UCSD-AML1 (cell line): Measurements from ENCODE around the gene MYH10.
A peak's percentile ranks its signal among the peaks of the same experiment; 100 is the strongest.

Experiments used
- DNase-seq: peaks from one replicate; lab custom pipeline; 2025; ENCODE audit not compliant: unreplicated experiment; lab: John Stamatoyannopoulos, UW

The MYH10 gene

DNA sequence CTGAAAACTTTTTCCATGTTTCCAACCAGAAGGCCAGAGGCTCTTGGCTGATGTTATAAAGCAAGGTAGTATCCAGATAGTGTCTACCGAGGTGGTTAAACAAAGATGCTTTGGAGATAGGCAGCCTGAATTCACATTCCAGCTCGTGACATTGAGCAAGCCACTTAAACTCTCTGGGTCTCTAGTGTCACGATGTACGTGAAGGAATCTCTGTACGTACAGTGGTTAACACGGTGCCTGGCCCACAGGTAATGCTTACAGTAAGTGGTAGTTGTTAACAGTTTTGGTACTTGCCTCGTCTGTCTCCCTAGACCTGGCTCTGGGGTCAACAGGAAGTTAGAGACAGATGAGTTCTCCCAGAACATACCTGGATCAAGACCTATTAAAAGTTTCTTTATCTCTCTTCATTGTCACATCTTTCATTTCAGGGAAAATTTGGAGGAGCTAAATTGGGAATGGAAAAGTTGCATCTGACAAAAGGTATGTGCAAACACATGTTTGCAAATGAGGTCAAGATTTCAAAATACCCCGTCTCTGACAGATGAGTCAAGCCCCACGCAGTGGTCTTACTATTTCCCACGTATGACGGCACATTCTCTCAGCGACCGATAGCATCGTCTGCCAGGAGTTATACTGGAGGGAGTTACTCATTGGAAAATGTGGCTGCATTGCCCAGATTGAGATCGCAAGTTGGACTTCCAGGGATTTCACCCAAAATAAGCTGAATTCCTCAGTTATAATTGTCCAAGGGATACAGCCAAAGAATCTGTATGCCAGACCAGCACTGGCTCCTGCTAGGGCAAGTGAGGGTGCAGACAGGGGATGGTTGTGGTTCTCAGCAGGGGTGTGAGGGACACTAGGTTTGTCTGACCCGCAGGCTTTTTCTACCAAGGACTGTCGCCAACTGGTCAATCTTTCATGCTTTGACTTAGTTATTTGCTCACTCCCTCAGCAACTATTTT, 18.9 kb upstream of the MYH10 start:
- no peak for DNase-seq

DNA sequence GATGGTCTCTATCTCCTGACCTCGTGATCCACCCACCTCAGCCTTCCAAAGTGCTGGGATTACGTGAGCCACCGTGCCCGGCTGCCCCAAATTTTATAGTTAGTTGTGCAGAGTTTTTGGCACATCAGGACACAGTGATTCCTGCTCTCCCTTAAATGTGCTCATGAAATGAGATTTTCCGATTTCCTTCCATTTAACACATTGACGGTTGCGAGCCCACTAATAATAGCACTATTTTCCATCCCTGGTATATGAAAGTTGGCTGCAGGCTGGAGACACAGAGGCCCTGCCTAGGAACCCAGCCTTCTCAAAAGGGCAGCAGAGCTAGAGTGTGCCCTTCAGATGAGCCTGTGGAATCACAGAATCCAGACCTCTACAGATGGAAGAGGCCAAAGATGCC, 17.4 kb upstream of the MYH10 start:
- DNase-seq = no peak

DNA sequence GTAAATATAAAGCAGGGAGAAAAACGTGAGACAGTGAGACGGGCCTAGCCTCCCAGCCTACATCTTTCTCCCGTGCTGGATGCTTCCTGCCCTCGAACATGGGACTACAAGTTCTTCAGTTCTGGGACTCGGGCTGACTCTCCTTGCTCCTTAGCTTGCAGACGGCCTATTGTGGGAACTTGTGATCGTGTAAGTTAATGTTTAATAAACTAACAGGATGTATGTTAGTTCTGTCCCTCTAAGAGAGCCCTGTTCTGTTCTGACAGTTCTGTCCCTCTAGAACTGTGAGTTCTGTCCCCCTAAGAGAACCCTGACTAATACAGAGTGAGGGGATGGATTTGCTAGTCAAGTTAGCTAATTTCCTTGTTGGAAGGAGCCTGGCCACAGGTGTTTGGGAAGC, 16.7 kb upstream of the MYH10 start:
- no peak for DNase-seq

DNA sequence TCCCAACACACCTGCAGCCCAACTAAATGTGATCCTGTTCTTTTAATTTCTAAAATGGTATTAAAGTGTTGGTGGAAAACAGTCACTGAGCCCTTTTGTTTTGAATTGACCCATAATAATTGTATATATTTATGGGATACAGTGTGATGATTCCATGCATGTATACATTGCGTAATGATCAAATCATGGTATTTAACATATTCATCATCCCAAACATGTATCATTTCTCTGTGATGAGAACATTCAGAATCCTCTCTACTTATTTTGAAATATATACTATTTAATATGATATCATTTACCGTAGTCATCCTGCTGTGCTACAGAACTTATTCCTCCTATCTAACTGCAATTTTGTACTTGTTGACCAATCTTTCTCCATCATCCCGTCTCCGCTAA, 14.0 kb upstream of the MYH10 start:
- no peak for DNase-seq

DNA sequence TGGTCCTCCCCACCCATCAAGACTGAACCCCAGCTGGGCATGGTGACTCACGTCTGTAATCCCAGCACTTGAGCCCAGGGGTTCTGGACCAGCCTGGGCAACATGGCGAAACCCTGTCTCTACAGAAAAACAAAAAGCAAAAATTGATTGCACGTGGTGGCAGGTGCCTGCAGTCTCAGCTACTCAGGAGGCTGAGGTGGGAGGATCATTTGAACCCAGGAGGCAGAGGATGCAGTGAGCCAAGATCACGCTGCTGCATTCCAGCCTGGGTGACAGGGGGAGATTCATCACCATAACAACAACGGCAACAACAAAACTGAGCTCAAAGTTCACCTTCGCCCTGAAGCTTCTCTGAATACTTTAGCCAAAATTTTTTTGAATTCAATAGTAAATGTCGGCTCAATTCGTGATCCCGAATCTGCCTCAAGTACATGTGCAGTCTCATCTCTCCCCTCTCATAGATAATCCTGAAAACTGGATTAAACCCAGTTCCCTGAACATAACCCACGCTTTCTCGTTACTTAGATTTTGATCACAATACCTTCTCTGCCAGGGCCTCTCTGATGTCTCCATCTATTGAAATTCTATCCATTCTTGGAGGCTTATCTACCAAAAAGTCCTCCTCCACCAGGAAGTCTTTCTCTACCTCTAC, 13.5 kb upstream of the MYH10 start:
- no peak for DNase-seq

DNA sequence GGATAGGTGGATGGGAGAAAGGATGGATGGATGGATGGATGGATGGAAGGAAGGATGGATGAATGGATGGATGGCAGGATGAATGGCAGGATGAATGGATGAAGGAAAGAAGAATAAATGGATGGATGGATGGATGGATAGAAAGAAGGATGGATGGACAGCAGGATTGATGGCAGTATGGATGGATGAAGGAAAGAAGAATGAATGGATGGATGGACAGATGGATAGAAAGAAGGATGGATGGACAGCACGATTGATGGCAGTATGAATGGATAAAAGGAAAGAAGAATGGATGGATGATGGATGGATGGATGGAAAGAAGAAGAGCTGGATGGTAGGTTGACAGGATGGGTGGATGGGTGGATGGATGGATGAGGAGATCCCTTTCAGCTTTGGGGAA, 9.2 kb upstream of the MYH10 start:
- no peak for DNase-seq

DNA sequence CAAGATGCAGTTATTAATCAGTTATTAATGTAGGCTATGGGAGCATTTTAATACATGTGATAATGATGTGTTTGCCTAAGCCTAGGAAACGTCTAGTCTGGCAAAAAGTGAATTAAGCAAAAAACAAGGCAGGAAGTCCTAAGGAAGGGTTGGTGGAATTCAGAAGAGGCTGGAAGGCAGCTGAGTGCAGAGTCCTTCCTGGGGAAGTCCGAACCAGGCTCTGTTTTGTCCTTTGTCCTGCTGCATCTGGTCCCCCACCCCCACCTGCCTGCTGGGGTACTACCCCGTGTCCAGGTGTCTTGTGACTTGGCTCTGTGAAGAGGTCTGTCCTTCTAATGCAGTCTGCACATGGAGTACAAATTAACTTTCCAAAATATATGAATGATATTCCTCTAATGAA, 1.5 kb upstream of the MYH10 start:
- no peak for DNase-seq

DNA sequence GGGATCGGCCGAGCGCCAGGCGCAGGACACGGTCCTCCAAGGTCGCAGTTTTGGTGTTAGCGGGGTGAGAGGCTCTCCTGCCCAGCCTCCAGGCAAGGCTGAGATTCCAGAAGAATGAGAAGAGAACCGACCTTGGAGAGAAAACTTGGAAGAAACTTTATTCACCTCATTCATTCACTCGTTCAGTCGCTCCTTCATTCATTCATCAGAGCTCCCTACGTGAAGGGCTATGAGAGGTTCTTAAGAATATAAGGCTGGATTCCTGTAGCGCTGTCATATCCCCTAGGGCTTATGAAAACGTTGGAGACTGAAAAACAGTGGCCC, 991 bp upstream of the MYH10 start:
- no peak for DNase-seq

DNA sequence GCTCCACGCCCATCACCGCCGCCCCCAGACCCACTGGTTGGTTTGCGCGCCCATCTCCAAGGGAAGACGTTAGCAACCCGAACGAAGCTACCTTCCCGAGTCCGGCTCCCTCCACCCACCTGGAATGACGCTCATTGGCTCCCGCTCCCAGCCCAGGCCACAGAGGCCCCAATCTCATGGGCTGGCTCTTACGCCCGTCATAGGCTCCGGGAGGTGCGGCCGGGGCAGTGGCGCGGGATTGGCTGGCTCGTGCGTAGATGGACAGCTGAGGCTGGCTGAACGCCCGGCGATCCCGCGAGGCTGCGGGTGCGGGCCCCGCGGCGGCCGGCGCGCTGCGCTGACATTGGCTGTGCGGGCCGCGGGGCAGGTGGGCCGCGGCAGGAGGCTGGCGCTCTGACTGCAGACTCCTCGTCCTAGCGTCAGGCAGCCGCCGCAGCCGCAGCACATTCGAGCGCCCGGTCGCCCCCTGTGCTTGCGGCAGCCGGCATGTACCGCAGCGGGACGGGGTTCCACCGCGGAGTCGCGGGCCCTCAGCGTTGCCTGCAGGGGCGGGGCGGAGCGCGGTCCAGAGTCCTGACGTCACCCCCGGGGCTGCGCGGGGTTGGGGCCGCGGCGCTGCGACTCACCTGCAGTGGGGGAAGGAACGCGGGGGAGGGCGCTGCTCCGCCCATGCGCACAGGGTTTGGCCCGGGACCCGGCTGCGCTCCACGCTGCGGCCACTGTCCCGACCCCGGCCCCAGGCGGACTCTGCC, 453 bp upstream of the MYH10 start:
- DNase-seq = peak; percentile 94

DNA sequence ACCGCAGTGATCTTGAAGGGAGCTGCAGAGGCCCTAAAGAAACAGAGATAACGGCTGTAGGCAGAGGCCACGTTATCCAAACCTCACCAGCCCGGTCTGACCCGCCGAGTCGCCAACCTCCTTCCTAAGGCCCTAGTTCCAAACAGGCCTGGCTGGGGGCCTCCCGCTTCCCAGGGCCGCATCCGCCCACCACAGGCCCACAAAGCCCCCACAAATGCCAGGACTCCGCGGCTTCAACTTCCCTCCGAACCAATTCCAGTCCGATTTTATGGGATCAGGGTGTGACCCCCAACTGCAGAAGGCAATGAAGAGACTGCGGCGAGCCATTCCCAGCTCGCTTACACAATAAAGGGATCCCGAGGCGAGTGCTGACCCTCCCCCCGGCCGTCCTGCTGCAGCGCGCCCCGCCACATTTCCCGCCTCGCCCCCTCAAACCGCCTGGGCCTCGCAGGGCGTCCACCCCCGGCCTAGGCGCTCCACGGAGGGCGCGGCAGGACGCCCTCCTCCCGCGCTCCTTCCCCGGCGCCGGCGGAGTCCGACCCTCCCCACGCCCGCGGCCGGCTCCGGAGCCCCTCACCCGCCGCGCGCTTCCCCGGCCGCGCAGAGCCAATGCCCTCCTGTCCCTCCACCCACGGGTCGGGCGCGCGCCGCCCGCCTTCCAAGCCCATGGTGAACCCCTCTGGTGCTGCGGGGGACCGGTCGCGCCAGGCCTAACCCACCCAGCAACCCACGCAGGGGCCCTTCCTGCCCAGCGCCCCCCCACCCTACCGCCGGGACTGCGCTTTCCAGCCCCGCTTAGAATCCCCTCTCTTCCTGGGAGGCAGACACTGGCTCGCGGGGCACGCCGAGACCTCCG, 926 bp downstream of the MYH10 start:
- DNase-seq = no peak

DNA sequence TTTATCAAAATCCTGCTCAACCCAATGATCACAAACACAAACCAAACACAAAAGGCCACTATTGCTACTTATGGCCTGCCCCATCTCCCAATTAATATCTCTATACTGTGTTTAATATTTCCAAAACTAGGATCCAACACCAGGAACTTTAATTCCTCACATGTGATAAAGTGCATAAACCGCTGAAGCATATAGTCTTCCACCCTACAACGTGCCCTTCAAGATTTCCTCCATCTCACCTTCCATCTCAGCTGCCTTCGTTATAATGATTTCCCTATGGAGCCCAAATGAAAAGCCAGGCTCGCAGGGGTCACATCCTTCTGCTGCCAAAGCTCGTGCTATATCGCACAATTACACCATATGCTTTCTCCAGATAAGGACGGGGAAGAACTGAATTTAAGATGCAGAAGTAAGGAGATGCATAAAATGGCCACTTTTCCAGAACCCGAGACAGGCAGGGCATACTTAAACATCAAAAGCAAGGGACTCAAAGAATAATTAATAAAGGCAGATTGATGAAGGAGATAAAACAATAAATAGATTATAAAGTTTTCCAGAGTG, 1.8 kb downstream of the MYH10 start:
- DNase-seq = no peak

DNA sequence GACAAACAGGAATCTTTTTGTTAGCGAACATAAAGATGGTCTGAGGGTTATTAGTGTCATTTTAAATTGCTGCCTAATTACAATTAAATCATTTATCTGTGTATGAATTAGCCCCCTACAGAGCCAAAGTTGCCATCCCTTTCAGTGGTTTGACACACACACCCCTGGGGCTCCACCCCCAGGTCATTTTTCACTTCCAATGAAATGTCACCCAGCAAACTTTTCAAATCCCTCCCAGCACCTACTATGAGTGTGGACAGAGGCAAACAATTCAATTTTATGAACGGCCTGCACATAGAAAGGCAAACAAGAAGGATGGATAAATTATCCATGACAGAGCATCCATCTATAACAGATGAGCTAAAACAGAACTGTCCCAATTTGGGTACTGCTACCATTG, 2.4 kb downstream of the MYH10 start:
- no peak for DNase-seq

DNA sequence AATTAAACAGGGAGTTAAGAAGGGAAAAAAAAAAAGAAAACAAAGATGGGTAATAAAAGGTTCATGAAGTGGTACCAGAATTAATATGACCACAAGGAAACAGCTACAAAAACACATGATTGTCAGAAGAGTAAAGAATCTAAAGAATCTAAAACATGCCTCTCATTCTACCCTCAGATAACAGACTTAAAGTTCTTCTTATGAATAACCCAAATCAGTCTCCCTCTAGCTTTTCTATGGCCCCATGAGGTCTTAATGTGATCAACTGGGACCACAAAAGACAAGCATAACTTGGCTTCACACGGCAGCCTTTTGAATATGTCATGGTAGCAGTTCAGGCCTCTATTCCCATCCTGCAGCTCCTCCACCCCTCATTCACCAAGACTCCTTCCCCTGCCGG, 6.9 kb downstream of the MYH10 start:
- no peak for DNase-seq

DNA sequence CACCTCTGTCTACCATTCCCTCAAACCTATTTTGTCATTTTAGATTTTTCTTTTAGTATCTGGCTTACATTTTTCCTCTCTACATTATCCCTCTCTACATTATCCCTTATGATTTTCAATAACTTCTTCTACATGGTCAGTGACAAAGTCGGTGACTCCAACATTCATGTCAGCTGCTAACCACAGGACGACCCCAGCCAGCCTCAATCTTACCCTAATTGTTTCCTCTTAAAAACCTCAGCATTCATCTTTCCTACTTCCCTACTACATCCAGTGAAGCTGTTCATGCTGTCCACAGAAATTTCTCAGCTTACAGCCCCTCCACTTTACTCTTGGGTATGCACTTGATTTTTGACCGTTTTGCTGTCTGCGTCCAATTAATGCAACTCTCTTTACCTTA, 8.3 kb downstream of the MYH10 start:
- no peak for DNase-seq

DNA sequence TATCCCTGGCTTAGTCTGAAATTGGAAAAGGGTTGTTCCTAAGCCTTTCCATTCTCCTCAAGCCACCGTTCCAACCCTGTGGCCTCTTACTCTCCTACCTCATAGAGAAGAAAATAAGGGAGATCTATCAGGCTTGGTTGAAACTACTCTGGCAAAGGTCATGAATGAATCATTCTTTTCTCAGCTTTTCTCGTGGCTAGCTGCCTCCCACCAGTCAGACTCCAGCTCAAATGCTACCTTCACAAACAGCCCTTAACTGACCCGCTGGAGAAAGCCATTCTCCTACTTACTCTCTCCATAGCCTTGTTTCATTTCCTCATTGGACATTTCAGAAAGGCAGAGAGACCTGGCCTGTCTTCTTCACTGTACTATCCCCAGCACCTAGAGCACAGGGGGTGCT, 8.9 kb downstream of the MYH10 start:
- DNase-seq = no peak

DNA sequence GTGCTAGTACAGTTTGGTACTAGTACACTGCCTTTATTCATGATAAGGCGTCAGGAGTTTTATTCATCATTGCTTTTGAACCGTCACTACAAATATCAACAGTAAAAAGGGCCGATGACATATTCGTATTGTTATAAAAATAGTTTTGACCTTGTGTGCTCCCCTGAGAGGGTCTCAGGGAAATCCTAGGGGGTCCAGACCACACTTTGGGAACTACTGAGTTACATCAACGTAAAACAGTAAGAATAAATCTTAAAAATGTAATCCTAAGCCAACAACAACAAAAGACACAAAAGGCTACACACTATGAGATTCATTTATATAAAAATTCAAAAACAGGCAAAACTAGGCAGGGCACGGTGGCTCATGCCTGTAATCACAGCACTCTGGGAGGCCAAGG, 11.2 kb downstream of the MYH10 start:
- DNase-seq = no peak

DNA sequence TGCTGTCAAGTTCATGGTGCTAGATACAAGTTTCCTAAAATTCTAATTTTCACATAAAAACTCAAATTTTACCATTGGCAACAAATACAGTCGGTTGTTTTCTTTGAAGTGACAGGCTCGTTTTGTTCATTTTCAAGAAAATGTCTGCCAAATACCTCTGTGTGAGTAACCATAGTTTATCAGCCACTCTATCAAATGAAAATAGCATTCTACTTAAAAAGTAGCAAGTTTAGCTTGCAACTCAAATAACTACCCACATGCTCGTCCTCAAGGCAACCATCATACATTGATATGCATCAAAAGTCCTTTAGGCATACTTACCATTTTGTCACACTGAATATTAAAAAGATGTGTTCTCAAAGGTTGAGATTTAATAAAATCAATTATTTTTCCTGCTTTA, 11.7 kb downstream of the MYH10 start:
- no peak for DNase-seq

DNA sequence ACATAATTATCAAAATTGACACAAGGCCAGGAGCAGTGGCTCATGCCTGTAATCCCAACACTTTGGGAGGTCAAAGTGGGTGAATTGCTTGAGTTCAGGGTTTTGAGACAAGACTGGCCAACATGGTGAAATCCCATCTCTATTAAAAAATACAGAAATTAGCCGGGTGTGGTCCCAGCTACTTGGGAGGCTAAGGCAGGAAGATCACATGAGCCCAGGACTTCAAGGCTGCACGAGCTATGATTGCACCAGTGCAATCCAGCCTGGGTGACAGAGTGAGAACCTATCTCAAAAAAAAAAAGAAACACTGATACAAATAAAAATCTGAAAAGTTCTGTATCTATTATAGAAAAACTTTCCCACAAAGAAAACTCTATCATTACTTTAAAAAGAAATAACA, 15.5 kb downstream of the MYH10 start:
- DNase-seq = no peak

DNA sequence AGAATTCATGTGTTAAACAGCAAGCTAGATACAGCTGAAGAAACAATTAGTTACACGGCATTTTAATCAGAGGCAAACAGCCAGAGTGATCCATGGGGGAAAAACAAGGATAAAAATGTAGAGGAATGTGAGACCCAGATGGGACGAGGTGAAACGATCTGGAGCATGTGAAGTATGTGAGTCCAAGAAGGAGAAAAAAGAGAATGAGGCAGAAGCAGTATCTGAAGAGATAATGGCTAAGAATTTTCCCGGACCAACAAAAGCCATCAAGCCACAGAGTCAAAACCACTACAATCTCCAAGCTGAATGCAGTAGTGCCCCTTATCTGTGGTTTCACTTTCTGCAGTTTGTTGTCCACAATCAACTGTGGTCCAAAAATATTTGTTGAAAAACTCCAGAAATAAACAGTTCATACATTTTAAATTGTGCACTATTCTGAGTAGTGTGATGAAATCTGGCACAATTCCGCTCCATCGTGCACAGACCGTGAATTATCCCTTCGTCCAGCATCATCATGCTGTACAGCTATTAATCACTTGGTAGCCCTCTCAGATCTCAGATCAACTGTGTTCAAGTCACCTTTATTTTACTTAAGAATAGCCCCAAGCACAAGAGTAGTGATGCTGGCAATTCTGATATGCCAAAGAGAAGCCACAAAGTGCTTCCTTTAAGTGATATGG, 18.8 kb downstream of the MYH10 start:
- no peak for DNase-seq

DNA sequence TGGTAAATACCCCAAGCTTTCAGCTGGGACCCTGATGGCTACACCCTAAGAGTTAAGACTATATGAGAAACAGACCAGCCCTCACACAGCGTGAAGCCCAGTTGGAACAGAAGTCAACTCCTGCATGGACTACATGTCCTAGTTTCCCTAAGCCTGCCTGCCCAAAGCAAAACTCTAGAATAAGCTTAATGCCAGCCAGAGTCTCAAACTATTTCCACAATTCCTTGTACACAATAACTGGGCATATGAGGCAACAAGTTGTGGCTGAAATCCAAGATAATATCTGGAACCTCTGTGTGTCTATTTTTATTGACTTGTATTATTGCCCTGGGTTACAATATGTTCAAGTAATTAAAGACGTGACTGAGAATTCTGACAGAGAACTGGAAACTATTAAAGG, 19.4 kb downstream of the MYH10 start:
- no peak for DNase-seq
